GM12878 (cell line): ENCODE measurements around the gene ZNF423. TPM values are rescaled to one million over a fixed set of nuclear protein-coding genes. Genes with fewer than 3 reads are reported as not detected.
A peak's percentile ranks its signal among the peaks of the same experiment; 100 is the strongest.

Source experiments
- ATAC-seq: fragments of 200-7000 bp; cut with Tn5 transposase; 3 replicates; pipeline ENCODE4 v1.9.1; 2020; ENCODE audit warnings: mild to moderate bottlenecking, moderate library complexity
- BruUV-seq: library from RNA; stranded (reverse); fragments of 400-500 nt; replicated peaks from 2 replicates; lab custom pipeline; 2021; lab: Mats Ljungman, UMichigan
- CTCF ChIA-PET: fragments of 300-600 bp; sonication (Branson Sonifier 250); formaldehyde crosslinking; extraction: SDS; loops from one replicate; lab custom pipeline; 2021; ENCODE audit warnings: inconsistent platforms; lab: Yijun Ruan, JAX
- POLR2A ChIA-PET: fragments of 350-600 bp; formaldehyde crosslinking; extraction: SDS; loops from one replicate; lab custom pipeline; 2021; ENCODE audit warnings: inconsistent platforms; lab: Charles Lee
- RAD21 ChIA-PET: fragments of 300-600 bp; sonication (Branson Sonifier 250); formaldehyde crosslinking; loops from one replicate; lab custom pipeline; 2023; ENCODE audit warnings: antibody characterized with exemption; ENCODE audit not compliant: unreplicated experiment; lab: Charles Lee
- SMC1A ChIA-PET: fragments of 300-600 bp; sonication (Branson Sonifier 250); formaldehyde crosslinking; loops from one replicate; lab custom pipeline; 2023; ENCODE audit not compliant: unreplicated experiment, uncharacterized antibody; lab: Charles Lee
- DNase-seq: peaks from one replicate; pipeline ENCODE4 v3.0.0-alpha.2; 2011; ENCODE audit warnings: low read depth, low spot score
- FAIRE-seq: peaks from 3 replicates; lab custom pipeline; 2011; peaks lifted over from hg19 to GRCh38; lab: Jason Lieb, UNC
- H2AFZ ChIP-seq: 2 replicates; pipeline ENCODE4 v1.6.0; 2011; ENCODE audit warnings: low read depth, low read length, control low read depth; ENCODE audit not compliant: control insufficient read depth
- H3K27ac ChIP-seq: 2 replicates; pipeline ENCODE4 v1.5.1; 2011; ENCODE audit warnings: control low read depth; ENCODE audit not compliant: control insufficient read depth, insufficient read depth
- H3K27me3 ChIP-seq, 2 experiments: replicated peaks in 1 of 2; 2 replicates each; pipeline versions ENCODE4 v1.6.0 to v1.6.1; 2011; ENCODE audit warnings: low read length in 1 of 2; ENCODE audit not compliant: control insufficient read depth in 2 of 2, insufficient read depth in 2 of 2
- H3K36me3 ChIP-seq, 2 experiments: 2 replicates each; pipeline ENCODE4 v1.5.1; 2011; ENCODE audit warnings: low read length in 1 of 2; ENCODE audit not compliant: control insufficient read depth in 2 of 2, insufficient read depth in 2 of 2
- H3K4me1 ChIP-seq: 2 replicates; pipeline ENCODE4 v1.6.1; 2011; ENCODE audit warnings: mild to moderate bottlenecking, low read length, moderate library complexity, mixed read lengths; ENCODE audit not compliant: control insufficient read depth, insufficient read depth
- H3K4me2 ChIP-seq: 2 replicates; pipeline ENCODE4 v1.6.0; 2011; ENCODE audit warnings: control low read depth; ENCODE audit not compliant: control insufficient read depth, insufficient read depth
- H3K4me3 ChIP-seq: fragments of 200-600 bp; sonication (generic); 2 replicates; pipeline ENCODE4 v1.5.1; 2016
- H3K79me2 ChIP-seq: 2 replicates; pipeline ENCODE4 v1.6.0; 2011; ENCODE audit warnings: low read length; ENCODE audit not compliant: control insufficient read depth, insufficient read depth
- H3K9ac ChIP-seq: 2 replicates; pipeline ENCODE4 v1.8.0; 2011; ENCODE audit warnings: low read length, control low read depth, mixed read lengths; ENCODE audit not compliant: control insufficient read depth, insufficient read depth
- H3K9me3 ChIP-seq: replicated peaks from 3 replicates; pipeline ENCODE4 v1.5.1; 2011; ENCODE audit warnings: mild to moderate bottlenecking, low read length; ENCODE audit not compliant: control insufficient read depth, insufficient read depth
- H4K20me1 ChIP-seq: 2 replicates; pipeline ENCODE4 v1.6.0; 2011; ENCODE audit not compliant: control insufficient read depth, insufficient read depth
- ATF2 ChIP-seq: IDR thresholded peaks from 2 replicates; pipeline ENCODE4 v1.6.1; 2012; ENCODE audit warnings: low read length, inconsistent platforms
- BCL11A ChIP-seq: IDR thresholded peaks from 2 replicates; pipeline ENCODE4 v1.6.1; 2011; ENCODE audit warnings: low read depth, low read length
- MLLT1 ChIP-seq: fragments of 450-650 bp; IDR thresholded peaks from 2 replicates; pipeline ENCODE4 v1.6.1; 2016; ENCODE audit warnings: mild to moderate bottlenecking
- MXI1 ChIP-seq: fragments of 150-350 bp; IDR thresholded peaks from 2 replicates; pipeline ENCODE4 v1.6.1; 2011; ENCODE audit warnings: low read depth, mild to moderate bottlenecking, inconsistent platforms, low read length, improper control_type of control experiment
- MYB ChIP-seq: fragments of 150-350 bp; IDR thresholded peaks from 2 replicates; pipeline ENCODE4 v1.6.1; 2014; ENCODE audit warnings: mild to moderate bottlenecking, low read depth, low read length, borderline replicate concordance
- PAX8 ChIP-seq: fragments of 450-650 bp; IDR thresholded peaks from 2 replicates; pipeline ENCODE4 v1.6.1; 2017; ENCODE audit warnings: mild to moderate bottlenecking, moderate library complexity
- SMC3 ChIP-seq: IDR thresholded peaks from 2 replicates; pipeline ENCODE4 v1.6.1; 2011; ENCODE audit warnings: low read length, improper control_type of control experiment, borderline replicate concordance
- TAF1 ChIP-seq: IDR thresholded peaks from 2 replicates; pipeline ENCODE4 v1.6.1; 2011; ENCODE audit warnings: mild to moderate bottlenecking, low read depth, low read length, borderline replicate concordance
- WGBS: methylation state at CpG from one replicate; pipeline ENCODE4 v1.1.6; 2016; ENCODE audit warnings: low lambda C conversion rate; ENCODE audit not compliant: insufficient replicate concordance, insufficient coverage; ENCODE audit errors: missing lambda C conversion rate; 5-methylcytosine and 5-hydroxymethylcytosine counted together
- in situ Hi-C: fragments of 300-500 bp; cut with MboI; formaldehyde crosslinking; loops from 9 replicates; pipeline ENCODE4 v1.14.3; 2018; ENCODE audit warnings: mixed read lengths
- intact Hi-C: fragments of 100-400 bp; cut with micrococcal nuclease; formaldehyde crosslinking; loops from one replicate; pipeline ENCODE4 v1.14.2; 2022; ENCODE audit not compliant: unreplicated experiment
- polyA plus RNA-seq, 11 experiments: library from polyadenylated mRNA; depleted of rRNA in 4 of 11; unstranded in 6 of 11; stranded (reverse) in 5 of 11; fragments of >200 nt; fragmentation: Nextera tagmentation in 4 of 11; fragmentation: Illumina TruSeq in 1 of 11; extraction: Ambion mirVana in 4 of 11; extraction: Trizol in 1 of 11; gene quantifications; 1 replicate in 1 of 11; 2 replicates in 10 of 11; pipeline versions ENCODE4 v1.2.1 to v1.2.3, GENCODE V29; 2011 to 2016; ENCODE audit warnings: inconsistent platforms in 2 of 11, missing spikeins in 2 of 11, low read depth in 1 of 11
- total RNA-seq, 4 experiments: library from RNA; depleted of rRNA in 3 of 4; stranded (reverse); fragments of >200 nt in 3 of 4; fragmentation: Illumina TruSeq in 1 of 4; extraction: Trizol in 1 of 4; gene quantifications; 2 replicates each; pipeline versions ENCODE4 v1.2.1 to v1.2.3, GENCODE V29; 2013 to 2021
- TF ChIP-seq, protein P1 (sequence below), 3 experiments: IDR thresholded peaks in 2 of 3; conservative IDR thresholded peaks in 1 of 3; 2 replicates each; pipeline ENCODE4 v1.5.1; 2011; ENCODE audit warnings: low read depth in 3 of 3, low read length in 3 of 3, mild to moderate bottlenecking in 3 of 3, control low read depth in 2 of 3, moderate library complexity in 2 of 3, inconsistent platforms in 1 of 3, mixed read lengths in 1 of 3; ENCODE audit not compliant: control insufficient read depth in 2 of 3, insufficient read depth in 1 of 3; ENCODE audit errors: extremely low read depth in 1 of 3

ZNF423 gene
- total and polyA plus RNA-seq, 10 of the 15 experiments (the other 5 are each of a cell fraction or from before 2014, with no cell fraction given) = 0.03 to 0.64 (median 0.10) TPM

GRCh38 chr16:49490321-49490705, 365.6 kb downstream of the ZNF423 start (continued):
- TF ChIP-seq MLLT1 = no peak
- TF ChIP-seq MYB = no peak
- TF ChIP-seq TAF1 = no peak
- no peak for TF ChIP-seq PAX8
- no peak for TF ChIP-seq ATF2

DNA sequence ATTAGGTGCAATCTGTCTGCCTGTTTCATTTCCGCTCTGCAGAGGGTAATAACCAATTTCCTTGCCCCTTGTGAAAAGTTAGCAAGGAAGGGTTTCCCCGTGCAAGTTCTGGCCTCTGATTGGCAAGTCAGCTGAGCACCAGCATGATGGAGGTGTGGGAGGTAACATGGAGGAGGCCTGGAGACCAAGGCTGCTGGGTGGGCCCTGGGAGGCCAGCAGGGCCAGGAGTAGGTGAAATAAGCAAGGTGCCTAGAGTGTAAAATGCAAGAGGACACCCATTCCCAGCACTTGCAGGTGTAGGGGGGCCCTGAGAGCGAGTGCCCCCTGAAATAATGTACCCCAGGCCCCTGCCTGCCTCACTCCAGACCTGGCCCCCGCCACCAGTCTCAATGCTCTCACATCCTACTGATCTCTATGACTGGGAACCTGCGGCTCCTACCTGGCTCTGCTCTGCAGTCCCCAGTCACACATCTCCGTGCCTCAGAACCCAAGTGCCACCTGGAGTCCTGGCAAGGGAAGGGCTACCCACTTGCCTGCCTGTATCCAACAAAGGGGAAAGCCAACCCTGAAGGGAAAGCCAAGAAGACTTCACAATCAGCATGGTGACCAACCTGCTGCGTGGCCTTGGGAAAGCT, 366.1 kb downstream of the ZNF423 start:
- DNase-seq (no peak), FAIRE-seq (no peak), ATAC-seq (peak; percentile 24; the same call in 1 of the 3 replicates)
- POLR2A ChIA-PET = no interaction called here
- Histone ChIP-seq H4K20me1 (no peaks in the 10 kb centered on the region), H3K4me3 (no peak overlapping the region), H3K4me2 (no peak overlapping the region), H3K9me3 (no peaks in the 10 kb centered on the region), H2AFZ (no peak overlapping the region), H3K9ac (no peak overlapping the region), H3K27ac (no peak overlapping the region), H3K36me3 (no peaks in the 10 kb centered on the region), H3K4me1 (no peaks in the 10 kb centered on the region), H3K79me2 (no peaks in the 10 kb centered on the region), H3K27me3 (no peaks in the 10 kb centered on the region)
- TF ChIP-seq MXI1 = no peak
- peak; percentile 22; the same call in 1 of the 2 replicates for TF ChIP-seq SMC3
- TF ChIP-seq, protein P1, sequence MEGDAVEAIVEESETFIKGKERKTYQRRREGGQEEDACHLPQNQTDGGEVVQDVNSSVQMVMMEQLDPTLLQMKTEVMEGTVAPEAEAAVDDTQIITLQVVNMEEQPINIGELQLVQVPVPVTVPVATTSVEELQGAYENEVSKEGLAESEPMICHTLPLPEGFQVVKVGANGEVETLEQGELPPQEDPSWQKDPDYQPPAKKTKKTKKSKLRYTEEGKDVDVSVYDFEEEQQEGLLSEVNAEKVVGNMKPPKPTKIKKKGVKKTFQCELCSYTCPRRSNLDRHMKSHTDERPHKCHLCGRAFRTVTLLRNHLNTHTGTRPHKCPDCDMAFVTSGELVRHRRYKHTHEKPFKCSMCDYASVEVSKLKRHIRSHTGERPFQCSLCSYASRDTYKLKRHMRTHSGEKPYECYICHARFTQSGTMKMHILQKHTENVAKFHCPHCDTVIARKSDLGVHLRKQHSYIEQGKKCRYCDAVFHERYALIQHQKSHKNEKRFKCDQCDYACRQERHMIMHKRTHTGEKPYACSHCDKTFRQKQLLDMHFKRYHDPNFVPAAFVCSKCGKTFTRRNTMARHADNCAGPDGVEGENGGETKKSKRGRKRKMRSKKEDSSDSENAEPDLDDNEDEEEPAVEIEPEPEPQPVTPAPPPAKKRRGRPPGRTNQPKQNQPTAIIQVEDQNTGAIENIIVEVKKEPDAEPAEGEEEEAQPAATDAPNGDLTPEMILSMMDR (IDR thresholded peaks at IDR 0.05 in 2 of 3, conservative IDR thresholded peaks at IDR 0.05 in 1 of 3; ENCODE audit: control insufficient read depth in 2 of 3, extremely low read depth in 1 of 3, insufficient read depth in 1 of 3, low read depth in 3 of 3, low read length in 3 of 3) = 0 out of 6 replicates have a peak, but pooled peaks of 1 of the 3 experiments have one; percentile 2
- no peak for TF ChIP-seq BCL11A
- SMC1A ChIA-PET = no interaction called here
- CTCF ChIA-PET = no interaction called here
- BruUV-seq = no TSS peak
- in situ Hi-C loops (loop anchor here (5.0 kb wide), 1 partner anchor 92 kb away; no protein-coding TSS in a partner anchor), intact Hi-C loops (loop anchor here (5.0 to 10.0 kb wide), 2 partner anchors 215 to 432 kb away; no protein-coding TSS in a partner anchor)
- RAD21 ChIA-PET = no interaction called here
- WGBS = 44% methylated on average over 7 of the region's 7 CpGs
